SK-N-SH treated with all-trans-retinoic acid at 6 μM for 48 hours (cell line): ENCODE measurements around the gene ARF1.

ENCODE experiments used
- CSDC2 ChIP-seq: fragments of 250-450 bp; sonication (Bioruptor Pico); IDR thresholded peaks from 2 replicates; pipeline ENCODE4 v1.5.0; 2020; ENCODE audit warnings: mild to moderate bottlenecking, moderate library complexity
- PATZ1 ChIP-seq: fragments of 250-450 bp; sonication (Bioruptor Pico); IDR thresholded peaks from 2 replicates; pipeline ENCODE4 v1.8.0; 2020; ENCODE audit warnings: mild to moderate bottlenecking, moderate library complexity, borderline replicate concordance
- RARB ChIP-seq: fragments of 250-450 bp; sonication (Bioruptor Pico); IDR thresholded peaks from 2 replicates; pipeline ENCODE4 v1.8.0; 2021; ENCODE audit warnings: mild to moderate bottlenecking, moderate library complexity
- ZC3H10 ChIP-seq: fragments of 250-450 bp; sonication (Bioruptor Pico); IDR thresholded peaks from 2 replicates; pipeline ENCODE4 v1.5.1; 2021; ENCODE audit warnings: mild to moderate bottlenecking, moderate library complexity
- ZNF70 ChIP-seq: fragments of 450-650 bp; formaldehyde crosslinking; IDR thresholded peaks from 2 replicates; pipeline ENCODE4 v1.5.0; 2020; ENCODE audit warnings: mild to moderate bottlenecking, moderate library complexity

- TF ChIP-seq PATZ1 (CRISPR knock-in tag): no peak
- no peak for TF ChIP-seq ZC3H10 (CRISPR knock-in tag)
- no peak for TF ChIP-seq RARB (CRISPR knock-in tag)
- no peak for TF ChIP-seq ZNF70
- TF ChIP-seq CSDC2 (CRISPR knock-in tag): no peak
Measured at GRCh38 chr1:228046421-228047182, 35.9 kb upstream of the ARF1 start.
